HS-27A (cell line): ENCODE results near the gene WDR46.
A peak's percentile ranks its signal among the peaks of the same experiment; 100 is the strongest.
"Not testable (repeated sequence)": the region's sequence is repeated elsewhere in the genome, so short reads cannot be mapped to it uniquely, and the experiment has no call there.

ENCODE experiments used
- DNase-seq: peaks from one replicate; pipeline ENCODE4 v3.0.0-alpha.2; 2012; ENCODE audit warnings: low read depth, missing footprints

Gene WDR46

DNA sequence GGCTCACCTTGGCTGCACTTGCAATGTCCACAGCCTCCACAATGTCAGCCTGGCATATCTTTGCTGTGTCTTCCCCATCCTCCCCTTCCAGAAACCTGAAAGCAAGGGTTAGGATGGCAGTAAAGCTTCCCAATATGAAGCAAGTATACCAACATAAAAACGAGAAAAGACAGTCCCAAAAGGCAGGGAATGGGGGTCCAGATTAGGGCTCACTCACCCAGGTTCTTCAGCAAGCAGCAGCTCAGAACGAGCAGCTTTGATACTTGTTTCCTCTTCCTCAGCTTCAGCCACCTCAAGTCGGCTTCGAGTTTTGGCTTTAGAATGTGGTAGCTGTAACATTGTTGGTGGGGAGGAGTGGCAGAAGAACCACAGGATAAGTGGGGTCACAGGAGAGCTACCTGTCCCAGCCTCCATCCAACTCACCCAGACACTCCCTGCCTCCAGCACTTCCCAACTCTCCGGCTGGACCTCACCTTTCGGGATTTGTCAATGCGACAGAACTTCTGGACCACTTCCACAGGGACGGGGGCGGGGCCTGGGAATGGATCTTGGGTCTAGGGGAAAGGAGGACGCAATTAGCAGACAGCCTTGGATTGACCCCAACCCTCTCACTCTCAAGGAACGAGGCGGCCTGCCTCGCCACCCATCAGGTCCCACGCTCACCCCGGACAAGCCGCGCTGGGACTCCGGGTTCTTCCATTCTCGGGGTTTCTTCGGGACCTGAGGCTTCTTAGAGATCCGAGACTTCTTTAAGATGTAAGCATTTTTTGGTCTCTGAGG, 708 bp downstream of the WDR46 start:
- no peak for DNase-seq

DNA sequence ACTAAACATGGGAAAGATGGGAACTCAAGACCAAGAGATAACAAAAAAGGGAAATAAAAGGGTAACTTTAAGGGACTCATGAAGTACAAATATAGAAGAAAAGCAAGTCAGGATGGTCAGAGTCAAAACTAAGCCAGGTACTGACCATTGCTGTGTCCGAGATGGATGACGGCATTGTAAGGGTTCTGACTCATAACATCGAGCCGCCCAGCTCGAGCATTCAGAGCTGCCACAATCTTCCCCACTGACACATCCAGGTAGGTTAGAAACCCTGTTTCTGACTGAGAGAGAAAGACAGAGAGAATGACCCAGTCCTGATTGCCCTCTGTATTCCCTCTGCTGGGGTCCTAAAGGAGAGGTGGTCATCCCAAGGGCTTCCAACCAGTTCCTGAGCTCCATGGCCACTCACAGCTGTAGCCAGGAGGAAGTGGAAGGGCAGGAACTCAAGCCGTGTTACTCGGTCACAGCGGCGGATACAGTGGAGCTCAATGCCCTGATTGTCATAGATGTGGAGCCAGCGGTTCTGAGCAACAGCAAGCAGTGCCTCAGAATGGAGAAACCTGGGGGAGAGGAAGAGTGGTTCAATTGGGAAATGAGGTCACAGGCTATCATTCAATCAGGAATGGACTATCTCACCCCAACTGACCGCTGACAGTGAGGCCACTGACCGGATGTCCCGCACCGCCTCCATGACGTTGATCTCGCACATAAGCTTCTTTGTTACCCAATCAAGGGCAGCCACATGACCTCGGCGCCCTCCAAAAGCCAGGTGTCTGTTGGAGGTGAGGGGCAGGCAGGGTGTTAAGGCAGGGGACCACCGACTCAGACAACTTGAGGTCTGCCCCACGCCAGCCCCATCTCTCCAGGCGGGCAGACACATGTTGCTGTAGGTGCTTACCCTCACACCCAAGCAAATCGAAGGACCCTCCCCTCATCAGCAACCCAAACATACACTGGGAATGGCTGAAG, 1.8 kb downstream of the WDR46 start:
- DNase-seq = no peak

DNA sequence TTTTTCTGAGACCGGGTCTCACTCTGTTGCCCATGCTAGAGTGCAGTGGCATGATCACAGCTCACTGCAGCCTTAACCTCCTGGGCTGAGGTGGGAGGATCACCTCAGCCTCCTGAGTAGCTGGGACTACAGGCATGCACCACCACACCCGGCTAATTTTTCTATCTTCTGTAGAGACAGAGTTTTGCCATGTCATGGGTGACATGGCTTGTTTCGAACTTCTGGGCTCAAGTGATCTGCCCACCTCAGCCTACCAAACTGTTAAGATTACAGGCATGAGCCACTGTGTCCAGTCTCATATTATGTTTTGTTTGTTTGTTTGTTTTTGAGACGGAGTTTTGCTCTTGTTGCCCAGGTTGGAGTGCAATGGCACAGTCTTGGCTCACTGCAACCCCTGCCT, 3.8 kb downstream of the WDR46 start:
- DNase-seq = not testable (repeated sequence)

DNA sequence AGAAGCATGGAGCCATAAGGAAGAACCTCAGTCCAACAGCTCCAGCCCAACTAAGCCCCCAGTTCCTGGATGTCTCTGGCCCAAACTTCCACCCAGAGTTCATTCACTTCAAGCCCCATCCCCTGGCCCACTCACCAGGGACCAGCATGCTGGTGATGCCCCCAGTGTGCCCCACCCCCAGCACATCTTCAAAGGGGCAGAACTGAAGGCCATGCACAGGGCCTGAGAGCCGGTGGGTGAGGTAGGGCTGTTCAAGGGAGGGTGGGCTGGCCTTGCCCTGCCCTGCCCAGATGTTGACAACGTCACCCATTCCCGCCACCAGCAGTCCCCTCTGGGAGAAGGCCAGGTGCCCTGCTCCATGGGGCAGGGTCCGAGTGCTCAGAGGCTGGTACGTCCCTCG, 8.5 kb downstream of the WDR46 start:
- DNase-seq = no peak

DNA sequence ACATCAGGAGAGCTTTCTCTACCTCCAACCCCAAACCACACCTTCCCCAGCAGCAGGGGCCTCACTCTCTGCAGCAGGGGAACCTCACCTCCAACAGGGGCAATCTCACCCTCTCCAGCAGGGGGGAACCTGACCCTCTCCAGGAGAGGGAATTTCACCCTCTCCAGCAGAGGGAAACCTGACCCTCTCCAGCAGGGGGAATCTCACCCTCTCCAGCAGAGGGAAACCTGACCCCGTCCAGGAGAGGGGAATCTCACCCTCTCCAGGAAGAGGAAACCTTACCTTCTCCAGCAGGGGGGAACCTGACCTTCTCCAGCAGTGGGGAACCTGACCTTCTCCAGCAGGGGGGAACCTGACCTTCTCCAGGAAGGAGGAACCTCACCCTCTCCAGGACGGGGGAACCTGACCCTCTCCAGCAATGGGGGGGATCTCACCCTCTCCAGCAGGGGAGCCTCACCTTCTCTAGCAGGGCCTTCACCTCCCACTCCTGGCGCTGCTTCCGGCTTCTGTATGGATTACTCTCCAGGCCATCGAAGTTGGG, 9.0 kb downstream of the WDR46 start:
- no peak for DNase-seq

DNA sequence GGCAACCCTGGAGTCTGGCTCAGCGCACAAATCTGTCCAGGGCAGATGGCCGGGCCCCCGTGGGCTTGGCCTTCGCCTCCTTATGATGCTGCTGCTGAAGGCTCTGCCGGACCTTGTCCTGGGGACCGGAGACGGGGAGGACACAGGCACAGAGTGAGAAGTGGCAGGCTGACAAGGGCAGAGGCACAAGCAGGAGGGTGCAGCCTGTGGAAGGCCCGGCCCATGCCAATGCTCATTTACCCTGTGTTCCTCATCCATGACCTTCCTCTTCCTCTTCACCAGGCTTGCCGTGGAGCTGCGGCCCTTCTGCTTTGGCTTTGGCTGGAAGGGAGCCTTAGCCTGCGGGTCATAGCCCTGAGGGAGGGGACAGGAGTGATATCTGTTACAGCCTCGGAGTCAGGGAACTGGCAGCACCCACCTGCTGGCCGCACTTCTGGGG, 9.8 kb downstream of the WDR46 start:
- no peak for DNase-seq

DNA sequence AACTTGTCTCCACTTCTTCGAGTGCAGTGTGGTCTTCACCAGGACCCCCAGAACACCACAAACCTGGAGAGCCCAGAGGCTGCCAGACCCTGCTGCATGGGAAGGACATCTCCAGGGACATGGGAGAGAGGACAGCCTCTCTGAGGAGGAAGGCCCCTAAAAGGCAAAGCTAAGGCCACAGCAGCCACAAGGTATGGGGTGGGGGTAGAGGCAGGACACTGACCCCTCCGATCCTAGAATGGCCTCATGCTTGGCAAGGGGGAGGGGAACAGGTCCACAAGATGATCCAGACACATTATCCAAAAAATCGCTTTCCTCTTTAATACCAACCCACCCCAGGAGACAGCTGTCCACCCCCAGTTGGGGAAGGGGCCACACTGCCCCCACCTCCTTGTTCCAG, 10.2 kb downstream of the WDR46 start:
- no peak for DNase-seq

DNA sequence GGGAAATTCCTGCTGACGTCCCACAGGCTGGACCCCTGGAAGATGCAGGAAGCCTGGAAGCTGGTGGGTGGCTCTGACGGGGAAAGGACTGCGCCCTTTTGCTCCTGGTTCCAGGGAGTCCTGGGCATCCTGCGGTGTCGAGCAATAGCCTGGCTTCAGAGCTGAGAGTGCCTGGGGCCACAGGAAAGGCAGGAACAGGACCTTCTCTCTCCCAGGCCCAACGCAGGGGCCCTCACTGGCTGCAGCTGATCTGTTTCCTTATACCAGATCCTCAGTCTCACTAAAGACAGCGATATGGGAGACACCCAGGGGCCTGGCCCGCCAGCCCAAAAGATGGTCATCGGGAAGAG, 10.7 kb downstream of the WDR46 start:
- no peak for DNase-seq

DNA sequence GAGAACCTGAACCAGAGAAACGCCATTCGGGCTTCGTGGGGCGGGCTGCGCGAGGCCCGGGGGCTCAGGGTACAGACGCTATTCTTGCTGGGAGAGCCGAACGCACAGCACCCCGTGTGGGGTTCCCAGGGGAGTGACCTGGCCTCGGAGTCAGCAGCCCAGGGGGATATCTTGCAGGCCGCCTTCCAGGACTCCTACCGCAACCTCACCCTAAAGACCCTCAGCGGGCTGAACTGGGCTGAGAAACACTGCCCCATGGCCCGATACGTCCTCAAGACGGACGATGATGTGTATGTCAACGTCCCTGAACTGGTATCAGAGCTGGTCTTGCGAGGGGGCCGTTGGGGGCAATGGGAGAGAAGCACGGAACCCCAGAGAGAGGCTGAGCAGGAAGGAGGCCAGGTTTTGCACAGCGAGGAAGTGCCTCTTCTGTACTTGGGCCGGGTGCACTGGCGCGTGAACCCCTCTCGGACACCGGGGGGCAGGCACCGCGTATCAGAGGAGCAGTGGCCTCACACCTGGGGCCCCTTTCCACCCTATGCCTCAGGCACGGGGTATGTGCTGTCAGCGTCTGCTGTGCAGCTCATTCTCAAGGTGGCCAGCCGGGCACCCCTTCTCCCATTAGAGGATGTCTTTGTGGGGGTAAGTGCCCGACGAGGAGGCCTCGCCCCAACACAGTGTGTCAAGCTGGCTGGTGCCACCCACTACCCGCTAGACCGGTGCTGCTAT, 11.2 kb downstream of the WDR46 start:
- no peak for DNase-seq

DNA sequence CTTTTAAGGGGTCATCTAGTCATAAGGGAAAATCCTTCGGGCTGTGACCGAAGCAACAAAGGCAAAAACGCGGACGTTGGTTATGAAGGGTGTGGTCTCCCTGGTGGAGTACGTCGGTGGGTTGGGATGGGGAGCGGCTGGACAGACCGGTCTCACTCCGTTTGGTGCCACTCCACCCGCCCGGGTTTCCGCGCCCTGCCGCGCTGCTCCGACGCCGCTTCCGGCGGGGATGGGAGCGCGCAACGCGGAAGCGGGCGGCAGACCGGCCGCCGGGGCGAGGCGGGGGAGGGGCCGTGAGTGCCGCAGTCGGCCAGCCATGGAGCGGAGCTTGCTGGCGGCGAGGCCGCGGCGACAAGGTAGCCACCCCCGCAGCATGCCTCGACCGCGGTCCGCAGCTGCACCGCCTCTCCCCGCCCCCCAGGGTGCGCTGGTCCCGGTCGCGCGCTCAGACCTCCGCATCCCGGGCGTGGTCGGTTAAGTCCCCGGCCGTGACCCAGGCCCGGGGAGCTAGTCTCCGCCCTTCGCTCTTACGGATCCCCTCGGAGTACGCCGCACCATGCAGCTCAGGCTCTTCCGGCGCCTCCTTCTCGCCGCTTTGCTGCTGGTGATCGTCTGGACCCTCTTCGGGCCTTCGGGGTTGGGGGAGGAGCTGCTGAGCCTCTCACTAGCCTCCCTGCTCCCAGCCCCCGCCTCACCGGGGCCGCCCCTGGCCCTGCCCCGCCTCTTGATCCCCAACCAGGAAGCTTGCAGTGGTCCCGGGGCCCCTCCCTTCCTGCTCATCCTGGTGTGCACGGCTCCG, 12.0 kb downstream of the WDR46 start, which contains the start of gene B3GALT4:
Gene B3GALT4 (plus strand): TSS at position 260 of the 799 bp plus-strand sequence. CDS start 297 bp downstream, at position 557.
- DNase-seq = no peak

DNA sequence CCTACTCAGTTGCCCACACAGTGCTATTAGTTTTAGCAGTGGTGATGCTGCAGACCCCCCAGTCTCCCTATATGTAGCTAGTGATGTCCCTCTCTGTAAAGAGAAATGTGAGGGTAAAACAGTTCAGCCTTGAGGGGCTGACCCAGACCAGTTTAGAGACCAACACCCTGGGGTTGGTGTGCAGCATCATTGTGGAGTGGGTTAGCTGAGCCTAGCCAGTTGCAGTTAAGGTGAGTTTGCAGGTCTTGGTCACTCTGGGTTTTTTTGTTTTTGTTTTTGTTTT, 12.5 kb downstream of the WDR46 start:
- no peak for DNase-seq

DNA sequence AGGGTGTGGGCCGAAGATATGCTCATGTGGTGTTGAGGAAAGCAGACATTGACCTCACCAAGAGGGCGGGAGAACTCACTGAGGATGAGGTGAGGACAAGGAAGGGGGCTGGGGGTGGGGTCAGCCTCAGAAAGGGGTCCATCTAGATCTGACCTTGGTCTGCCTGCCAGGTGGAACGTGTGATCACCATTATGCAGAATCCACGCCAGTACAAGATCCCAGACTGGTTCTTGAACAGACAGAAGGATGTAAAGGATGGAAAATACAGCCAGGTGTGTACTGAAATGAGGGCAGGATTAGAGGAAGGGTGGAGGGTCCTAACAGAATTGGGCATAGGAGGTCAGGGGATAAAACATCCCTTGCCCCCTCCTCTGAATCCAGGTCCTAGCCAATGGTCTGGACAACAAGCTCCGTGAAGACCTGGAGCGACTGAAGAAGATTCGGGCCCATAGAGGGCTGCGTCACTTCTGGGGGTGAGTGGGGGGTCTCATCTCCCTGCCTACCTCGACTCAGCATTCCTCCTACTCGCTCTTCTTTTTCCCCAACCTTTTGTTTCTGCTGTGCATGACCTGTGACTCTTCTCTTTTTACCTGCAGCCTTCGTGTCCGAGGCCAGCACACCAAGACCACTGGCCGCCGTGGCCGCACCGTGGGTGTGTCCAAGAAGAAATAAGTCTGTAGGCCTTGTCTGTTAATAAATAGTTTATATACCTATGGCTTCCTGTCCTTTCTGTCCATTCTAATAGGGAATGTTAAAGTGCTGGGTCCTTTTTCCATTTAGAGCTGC, 13.1 kb downstream of the WDR46 start:
- DNase-seq = not testable (repeated sequence)

DNA sequence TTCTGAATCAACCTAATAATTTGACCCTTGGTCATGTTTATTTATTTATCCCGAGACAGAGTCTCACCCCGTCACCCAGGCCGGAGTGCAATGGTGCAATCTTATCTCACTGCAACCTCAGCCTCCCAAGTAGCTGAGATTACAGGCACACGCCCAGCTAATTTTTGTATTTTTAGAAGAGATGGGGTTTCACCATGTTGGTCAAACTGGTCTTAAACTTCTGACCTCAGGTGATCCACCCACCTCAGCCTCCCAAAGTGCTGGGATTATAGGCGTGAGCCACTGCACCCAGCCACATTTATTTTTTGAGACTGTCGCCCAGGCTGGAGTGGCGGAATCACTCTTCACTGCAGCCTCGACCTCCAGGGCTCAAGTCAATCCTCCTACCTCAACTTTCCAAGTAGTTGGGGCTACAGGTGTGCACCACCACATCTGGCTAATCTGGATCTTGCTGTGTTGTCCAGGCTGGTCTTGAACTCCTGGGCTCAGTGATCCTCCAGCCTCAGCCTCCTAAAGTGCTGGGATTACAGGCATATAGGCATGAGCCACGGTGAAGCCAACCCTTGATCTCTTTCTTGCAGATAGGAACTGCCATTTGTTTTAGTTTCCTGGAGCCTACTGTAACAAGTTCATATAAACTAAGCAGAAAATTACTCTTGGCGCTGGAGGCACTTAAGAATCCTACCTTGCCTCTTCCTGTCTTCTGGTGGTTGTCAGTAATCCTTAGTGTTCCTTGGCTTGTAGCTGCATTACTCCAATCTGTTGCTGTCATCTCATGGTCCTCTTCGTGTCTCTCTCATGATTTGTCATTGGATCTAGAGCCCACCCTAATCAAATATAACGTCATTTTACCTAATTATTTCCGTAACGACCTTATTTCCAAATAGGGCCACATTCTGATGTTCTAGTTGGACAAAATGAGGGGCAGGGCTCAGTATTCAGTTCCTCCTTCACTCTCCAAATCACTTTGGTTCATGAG, 14.8 kb downstream of the WDR46 start:
- no peak for DNase-seq

DNA sequence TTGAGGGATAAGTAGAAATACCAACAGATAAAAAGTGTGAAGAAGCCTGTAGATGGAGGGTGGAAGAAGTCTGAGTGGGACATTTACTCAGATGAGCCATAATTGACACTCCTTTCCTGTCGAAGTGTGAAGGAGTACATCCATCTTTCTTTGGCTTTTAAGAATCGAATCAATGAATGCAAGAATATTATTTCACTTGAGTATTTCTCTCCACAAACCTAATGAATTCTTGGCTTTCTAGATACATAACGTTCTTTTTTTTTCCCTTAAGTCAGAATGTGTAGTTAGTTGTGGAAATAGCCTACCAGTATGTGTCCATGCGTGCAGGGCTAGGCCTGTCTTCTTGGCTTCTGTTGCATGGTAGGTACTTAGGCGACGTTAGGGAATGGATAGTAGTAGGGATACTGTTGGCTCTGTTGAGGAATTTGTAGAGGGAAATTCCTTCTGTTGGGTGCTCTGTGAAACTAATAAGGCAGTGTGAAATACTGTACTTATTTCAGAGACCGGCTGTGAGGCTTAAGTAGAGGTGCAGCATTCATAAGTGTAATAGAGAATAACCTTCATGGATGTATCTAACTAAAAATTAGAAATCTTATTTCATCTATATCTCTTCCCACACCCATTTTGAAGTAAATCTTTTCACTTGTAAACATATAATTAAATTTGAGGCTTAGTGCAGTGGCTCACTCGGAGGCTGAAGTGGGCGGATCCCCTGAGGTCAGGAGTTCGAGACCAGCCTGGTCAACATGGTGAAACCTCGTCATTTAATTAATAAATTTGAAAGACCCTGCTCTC, 15.7 kb downstream of the WDR46 start:
- DNase-seq = no peak

DNA sequence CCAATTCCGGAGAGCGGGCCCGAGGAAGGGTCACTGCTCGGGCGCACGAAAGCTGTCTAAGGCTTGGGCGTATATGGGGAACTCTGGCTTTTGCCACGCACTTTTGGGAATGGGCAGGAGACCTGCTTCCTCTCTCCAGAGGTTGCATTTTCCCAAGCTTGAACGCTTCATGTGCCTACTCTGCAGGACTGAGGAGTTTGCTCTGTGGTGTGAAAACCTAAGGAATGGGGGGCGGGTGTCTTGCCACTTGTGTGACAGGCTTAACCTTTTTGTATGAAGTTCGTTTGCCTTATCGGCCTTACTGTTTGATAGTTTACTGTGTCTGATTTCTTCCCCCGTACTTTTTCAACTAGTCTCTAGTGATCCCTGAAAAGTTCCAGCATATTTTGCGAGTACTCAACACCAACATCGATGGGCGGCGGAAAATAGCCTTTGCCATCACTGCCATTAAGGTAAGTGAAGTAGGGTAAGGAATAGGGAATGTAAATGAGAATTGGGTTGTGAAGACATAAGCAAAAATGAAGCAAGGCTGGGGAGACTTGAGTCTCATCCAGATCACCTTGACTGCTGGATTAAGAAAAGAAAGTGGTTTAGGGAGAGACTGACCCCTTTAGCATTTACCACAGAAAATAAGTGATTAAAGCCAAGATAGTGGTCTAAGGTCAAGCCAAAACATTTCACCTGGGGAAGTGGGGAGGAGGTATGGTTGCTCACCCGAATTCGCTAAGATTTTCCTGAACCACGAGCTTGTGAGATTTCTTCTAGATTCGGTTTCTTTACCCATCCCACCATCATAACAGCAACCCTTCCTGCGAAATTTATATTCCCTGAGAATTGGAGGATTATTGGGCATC, 16.5 kb downstream of the WDR46 start:
- DNase-seq = no peak

DNA sequence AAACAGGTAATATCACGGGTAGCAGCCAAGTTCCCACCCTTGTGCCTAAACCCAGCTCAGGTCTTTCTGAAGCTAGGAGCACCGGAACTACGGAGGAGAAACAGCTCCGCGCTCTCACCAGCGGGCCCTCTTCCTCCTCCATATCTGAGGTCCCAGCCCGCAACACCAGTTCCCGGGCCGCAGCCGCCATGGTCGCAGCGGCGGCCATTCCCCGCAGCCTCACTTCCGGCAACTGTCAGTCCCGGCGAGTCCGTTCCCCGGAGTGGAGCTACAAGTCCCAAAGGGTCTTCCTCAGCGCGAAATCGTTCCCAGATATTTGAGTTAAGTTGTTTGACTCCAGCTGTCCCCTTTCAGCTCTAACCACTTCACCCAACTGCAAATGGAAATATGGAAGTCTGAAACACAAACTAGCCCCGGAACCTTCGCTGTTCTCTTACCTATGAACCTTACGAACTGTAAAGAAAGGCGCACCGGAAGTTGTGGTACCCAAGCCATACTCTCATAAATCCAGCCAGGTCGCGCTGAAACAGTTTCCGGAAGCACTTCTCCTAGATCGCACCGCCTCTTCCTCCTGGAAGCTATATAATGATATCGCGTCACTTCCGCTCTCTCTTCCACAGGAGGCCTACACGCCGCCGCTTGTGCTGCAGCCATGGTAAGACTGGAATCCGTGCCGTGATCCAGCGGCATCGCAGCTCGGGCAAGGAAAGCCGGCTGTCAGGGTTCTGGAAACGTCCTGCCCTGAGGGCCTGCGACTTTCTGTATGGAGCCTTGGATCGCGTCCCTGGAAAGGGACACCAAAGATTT, 17.4 kb downstream of the WDR46 start, which contains the start of the genes RPS18 and VPS52:
Gene RPS18 (plus strand): TSS at position 608 of the 807 bp plus-strand sequence. CDS start 45 bp downstream, at position 653.
Gene VPS52 (minus strand): TSS at position 409 of the 807 bp plus-strand sequence. CDS start 201 bp downstream, at position 208.
- peak; percentile 98 for DNase-seq

DNA sequence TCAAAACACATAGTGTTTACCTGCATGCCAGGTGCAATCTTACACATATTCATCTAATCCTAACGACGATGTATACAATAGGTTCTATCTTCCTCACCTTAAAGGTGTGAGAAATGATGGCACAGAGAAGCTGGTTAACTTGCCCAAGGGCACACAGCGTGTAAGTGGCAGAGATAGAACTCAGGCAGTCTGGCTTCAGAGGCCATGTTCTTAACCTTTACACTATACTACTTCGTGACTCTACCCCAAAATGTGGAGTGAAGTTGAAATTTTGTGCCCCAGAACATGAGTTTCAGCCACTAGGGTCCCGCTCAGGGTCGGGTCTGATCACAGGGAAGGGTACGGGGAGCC, 17.9 kb downstream of the WDR46 start:
- DNase-seq = no peak
